Heart right ventricle (tissue), 16 donors: ENCODE results near the gene CDC37. TPM values are rescaled to one million over a fixed set of nuclear protein-coding genes. Genes with fewer than 3 reads are reported as not detected.

Source experiments
- ATAC-seq, 8 donors: fragments of 200-7000 bp; cut with Tn5 transposase; one replicate each; pipeline ENCODE4 v1.9.1; 2020; ENCODE audit warnings: mild to moderate bottlenecking in 8 of 8, moderate library complexity in 8 of 8, moderate number of reproducible peaks in 1 of 8
- DNase-seq, 2 donors: peaks; one replicate each; pipeline ENCODE4 v3.0.0-alpha.2; 2020
- H3K27ac ChIP-seq, 10 donors: fragments of 200-600 bp; sonication (generic) in 2 of 10; one replicate each; pipeline versions ENCODE4 v1.5.0 to v1.8.0; 2020 to 2022; ENCODE audit warnings: mild to moderate bottlenecking in 3 of 10
- H3K27me3 ChIP-seq, 7 donors: fragments of 200-600 bp; one replicate each; pipeline ENCODE4 v1.8.0; 2021 to 2022; ENCODE audit warnings: mild to moderate bottlenecking in 2 of 7
- H3K36me3 ChIP-seq, 9 donors: fragments of 200-600 bp; sonication (generic) in 1 of 9; one replicate each; pipeline versions ENCODE4 v1.5.0 to v1.8.0; 2020 to 2022; ENCODE audit warnings: mild to moderate bottlenecking in 2 of 9
- H3K4me1 ChIP-seq, 9 donors: fragments of 200-600 bp; sonication (generic) in 1 of 9; one replicate each; pipeline versions ENCODE4 v1.5.0 to v1.8.0; 2020 to 2022; ENCODE audit warnings: mild to moderate bottlenecking in 4 of 9
- H3K4me3 ChIP-seq, 10 donors: fragments of 200-600 bp; sonication (generic) in 2 of 10; one replicate each; pipeline versions ENCODE4 v1.5.0 to v1.8.0; 2020 to 2022; ENCODE audit warnings: mild to moderate bottlenecking in 7 of 10, moderate library complexity in 2 of 10
- H3K9me3 ChIP-seq, 11 donors: fragments of 200-600 bp in 10 of 11; sonication (generic) in 2 of 11; one replicate each; pipeline versions ENCODE4 v1.5.0 to v1.8.0; 2013 to 2022; ENCODE audit warnings: mild to moderate bottlenecking in 2 of 11, control low read depth in 1 of 11, moderate library complexity in 1 of 11
- CTCF ChIP-seq, 9 donors: fragments of 200-600 bp; sonication (generic) in 2 of 9; IDR thresholded peaks; one replicate each; pipeline versions ENCODE4 v1.5.0 to v1.8.0; 2021 to 2022; ENCODE audit warnings: antibody characterized with exemption in 9 of 9, mild to moderate bottlenecking in 5 of 9, moderate library complexity in 1 of 9
- WGBS, 2 donors: extraction: QIAGEN DNeasy Blood & Tissue Kit; methylation state at CpG; one replicate each; pipeline ENCODE4 v1.1.7; 2013; ENCODE audit warnings: inconsistent platforms in 1 of 2; 5-methylcytosine and 5-hydroxymethylcytosine counted together
- intact Hi-C, 10 donors: fragments of 100-400 bp; cut with DNase I; formaldehyde crosslinking; loops; one replicate each; pipeline versions ENCODE4 v1.11.1 to v1.14.2; 2022
- polyA plus RNA-seq, 2 donors: library from polyadenylated mRNA; stranded (reverse); fragments of 200-250 nt; gene quantifications; one replicate each; pipeline ENCODE4 v1.2.3, GENCODE V29; 2013
- total RNA-seq, 10 donors: library from RNA; stranded (reverse); fragmentation: NEBNext Ultra II Directional in 3 of 10; extraction: Animal tissue kit (Norgen Biotek cat#: 25700) in 3 of 10; gene quantifications; one replicate each; pipeline versions ENCODE4 v1.2.1 to v1.2.4, GENCODE V29; 2021 to 2023
- donor health status: Arrhythmogenic right ventricular cardiomyopathy.
- donor health status: ischemic (EF 13 %, LVEDD 7.1; RV severe dilation, severe dysfunction).
- donor health status: healthy with polysubstance abuse.
- donor health status: DM: no; HTN: yes; CAD: no.
- donor health status: DM: no; HTN: no; CAD: no.
- donor health status: ischemic (EF 25% LVEDD 6.9; RV normal size, moderate dysfunction).
- donor health status: ischemic (EF 25% LVEDD 5.7; RV mildly dilated, moderate dysfunction).
- donor health status: healthy.
- donor health status: DM: yes; HTN: yes; CAD: no.
- donor health status: Ischemic cardiomyopathy.
- donor health status: ischemic (EF 35%, LVEDD 5.7; RV mildly dilated, moderate dysfunction).
- donor health status: nonischemic (EF 11% LVEDD 7.7; RV severe dilation, severe dysfunction).
- donor health status: DM: yes; HTN: yes; CAD: no.
- donor health status: PGD.
- donor health status: ischemic (EF 29% LVEDD 5.4; RV normal size, mild dysfunction).
- donor health status: nonischemic (EF 23%, LVEDD 6.1; RV moderate dilation, normal function).

Gene CDC37
- total and polyA plus RNA-seq, 12 donors, result 106 to 422 (median 129) TPM

DNA sequence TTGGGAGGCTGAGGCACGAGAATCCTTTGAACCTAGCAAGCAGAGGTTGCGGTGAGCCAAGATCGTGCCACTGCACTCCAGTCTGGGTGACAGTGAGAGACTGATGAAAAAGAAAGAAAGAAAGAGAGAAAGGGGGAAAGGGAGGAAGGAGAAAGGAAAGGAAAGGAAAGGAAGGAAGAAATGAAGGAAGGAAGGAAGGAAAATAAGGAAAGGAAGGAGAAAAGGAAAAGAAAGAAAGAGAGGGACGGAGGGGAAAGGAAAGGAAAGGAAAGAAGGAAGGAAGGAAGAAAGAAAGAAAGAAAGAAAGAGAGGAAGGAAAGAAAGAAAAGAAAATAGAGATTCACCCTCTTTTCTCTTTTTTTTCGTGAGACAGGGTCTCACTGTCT is 25.6 kb upstream of the CDC37 start:
- Histone ChIP-seq H3K27ac (peak overlapping the region in 1 of 10 donors; percentile 64), H3K9me3 (no peaks in the 10 kb centered on the region), H3K36me3 (peaks cover 0 to 6% (median 0%) of the 10 kb centered on the region in 9 donors), H3K27me3 (peaks cover 3 to 16% (median 9%) of the 10 kb centered on the region in 7 donors), H3K4me3 (no peak overlapping the region), H3K4me1 (peaks cover 9 to 70% (median 27%) of the 10 kb centered on the region in 9 donors)
- intact Hi-C loops, result no loop called here
- DNase-seq (no peak), ATAC-seq (no peak)
- TF ChIP-seq CTCF (IDR thresholded peaks at IDR 0.05), result no peak
- 66 to 67% methylated on average over 5 of the region's 5 CpGs for WGBS, 2 donors

DNA sequence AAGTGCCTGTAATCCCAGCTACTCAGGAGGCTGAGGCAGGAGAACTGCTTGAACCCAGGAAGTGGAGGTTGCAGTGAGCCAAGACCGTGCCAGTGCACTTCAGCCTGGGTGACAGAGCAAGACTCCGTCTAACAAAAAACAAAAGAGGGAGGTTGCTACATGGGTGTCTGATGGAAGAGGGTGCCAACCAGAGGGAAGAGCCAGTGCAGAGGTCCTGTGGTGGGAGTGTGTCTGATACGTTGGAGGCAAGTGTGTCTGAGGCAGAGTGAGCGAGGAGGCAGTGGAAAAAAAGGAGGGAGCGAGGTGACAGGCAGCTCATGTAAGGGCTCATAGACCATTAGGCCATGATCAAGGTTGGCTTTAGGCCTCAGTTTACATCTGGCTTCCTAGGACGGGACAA is 23.8 kb upstream of the CDC37 start:
- no peak for DNase-seq
- no peak overlapping the region for H3K4me3 ChIP-seq
- intact Hi-C loops, result no loop called here

GRCh38 chr19:10424011-10424637 is 20.8 kb upstream of the CDC37 start:
- ATAC-seq (peak; percentile 83 to 95 (median 91)), DNase-seq (peak; percentile 75 to 88)
- 3 to 4% methylated on average over 38 of the region's 38 CpGs for WGBS, 2 donors
- TF ChIP-seq CTCF (IDR thresholded peaks at IDR 0.05), result peak; percentile 81 to 99 (median 97)
- peaks cover 16 to 89% (median 33%) of the 10 kb centered on the region in 9 donors for H3K4me1 ChIP-seq
- H3K36me3 ChIP-seq, result no peaks in the 10 kb centered on the region
- peak overlapping the region in 2 of 10 donors; percentile 10 to 89 for H3K27ac ChIP-seq
- peak overlapping the region in 8 of 10 donors; percentile 21 to 53 (median 39) for H3K4me3 ChIP-seq
- peaks cover 42 to 65% (median 56%) of the 10 kb centered on the region in 7 donors for H3K27me3 ChIP-seq
- intact Hi-C loops, result loop anchor here in 5 of 10 donors (1.0 to 2.0 kb wide), 2 partner anchors 19 to 20 kb away; no protein-coding TSS in a partner anchor
- H3K9me3 ChIP-seq, result no peaks in the 10 kb centered on the region

More for the DNA sequence above, 23.8 kb upstream of the CDC37 start:
- Histone ChIP-seq H3K36me3 (no peaks in the 10 kb centered on the region), H3K4me1 (peaks cover 10 to 73% (median 19%) of the 10 kb centered on the region in 9 donors), H3K27ac (peak overlapping the region in 1 of 10 donors; percentile 64), H3K9me3 (no peaks in the 10 kb centered on the region), H3K27me3 (peaks cover 19 to 35% (median 27%) of the 10 kb centered on the region in 7 donors)
- ATAC-seq, result no peak
- WGBS, 2 donors, result 81 to 88% methylated on average over 6 of the region's 6 CpGs
- TF ChIP-seq CTCF (IDR thresholded peaks at IDR 0.05), result no peak

DNA sequence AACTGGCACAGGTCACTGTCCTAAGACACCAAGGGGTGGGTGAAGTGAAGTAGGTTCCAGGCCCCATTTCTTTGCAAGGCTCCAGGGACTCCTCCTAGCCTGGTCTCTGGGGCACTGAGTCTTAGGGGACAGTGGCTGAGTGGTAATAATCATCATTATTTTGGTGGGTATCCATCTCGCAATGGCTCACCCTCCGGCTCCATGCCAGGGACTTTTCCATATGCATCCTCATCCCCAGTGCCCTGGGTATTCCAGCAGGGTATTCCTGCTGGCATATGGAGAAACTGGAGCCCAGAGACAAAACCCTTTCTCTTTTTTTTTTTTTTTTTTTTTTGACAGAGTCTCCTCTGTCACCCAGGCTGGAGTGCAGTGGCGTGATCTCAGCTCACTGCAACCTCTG is 19.5 kb upstream of the CDC37 start:
- ATAC-seq, result no peak
- no peak overlapping the region for H3K27ac ChIP-seq
- no peak overlapping the region for H3K4me3 ChIP-seq
- H3K9me3 ChIP-seq, result no peaks in the 10 kb centered on the region
- TF ChIP-seq CTCF (IDR thresholded peaks at IDR 0.05), result no peak
- no peaks in the 10 kb centered on the region for H3K36me3 ChIP-seq
- peaks cover 16 to 89% (median 37%) of the 10 kb centered on the region in 9 donors for H3K4me1 ChIP-seq
- no peak for DNase-seq
- H3K27me3 ChIP-seq, result peaks cover 42 to 78% (median 68%) of the 10 kb centered on the region in 7 donors
- intact Hi-C loops, result no loop called here
- 78 to 80% methylated on average over 3 of the region's 3 CpGs for WGBS, 2 donors
